PC-9 (cell line): ENCODE results near the gene SPATS2. TPM values are rescaled to one million over a fixed set of nuclear protein-coding genes. Genes with fewer than 3 reads are reported as not detected.

ENCODE experiments used
- BruUV-seq: library from RNA; stranded (reverse); fragments of 400-500 nt; replicated peaks from 2 replicates; lab custom pipeline; 2021; lab: Mats Ljungman, UMichigan
- CTCF ChIA-PET: fragments of 300-600 bp; sonication (Branson Sonifier 250); formaldehyde crosslinking; loops from one replicate; lab custom pipeline; 2022; ENCODE audit warnings: antibody characterized with exemption; lab: Charles Lee
- POLR2A ChIA-PET: fragments of 300-600 bp; sonication (Branson Sonifier 250); formaldehyde crosslinking; loops from one replicate; lab custom pipeline; 2022; ENCODE audit warnings: antibody characterized with exemption; ENCODE audit not compliant: unreplicated experiment; lab: Charles Lee
- DNase-seq, 2 experiments: peaks; one replicate each; pipeline versions ENCODE4 v3.0.0 to v3.0.0-alpha.2; 2015 to 2022; ENCODE audit warnings: mixed read lengths in 1 of 2
- H2AFZ ChIP-seq: fragments of 200-600 bp; sonication (generic); 2 replicates; pipeline ENCODE4 v1.8.1; 2017; ENCODE audit warnings: antibody characterized with exemption
- H3F3A ChIP-seq: fragments of 200-600 bp; sonication (generic); 2 replicates; pipeline ENCODE4 v1.8.1; 2017; ENCODE audit warnings: antibody characterized with exemption, mild to moderate bottlenecking, low read depth; ENCODE audit not compliant: insufficient read depth
- H3K27ac ChIP-seq: fragments of 200-600 bp; sonication (generic); 2 replicates; pipeline ENCODE4 v1.6.1; 2016; ENCODE audit warnings: mixed run types
- H3K27me3 ChIP-seq: fragments of 200-600 bp; sonication (generic); 2 replicates; pipeline ENCODE4 v1.6.1; 2016; ENCODE audit warnings: low read depth, mixed run types; ENCODE audit not compliant: insufficient read depth
- H3K36me3 ChIP-seq: fragments of 200-600 bp; sonication (generic); 2 replicates; pipeline ENCODE4 v1.6.1; 2016; ENCODE audit warnings: low read depth, mixed run types
- H3K4me1 ChIP-seq: fragments of 200-600 bp; sonication (generic); replicated peaks from 2 replicates; pipeline ENCODE4 v1.6.1; 2016; ENCODE audit warnings: mixed run types; ENCODE audit not compliant: insufficient read depth
- H3K4me2 ChIP-seq: fragments of 200-600 bp; sonication (generic); 2 replicates; pipeline ENCODE4 v1.6.1; 2017; ENCODE audit warnings: mixed run types
- H3K4me3 ChIP-seq: fragments of 200-600 bp; sonication (generic); 2 replicates; pipeline ENCODE4 v1.6.1; 2016; ENCODE audit warnings: mixed run types
- H3K79me2 ChIP-seq: fragments of 200-600 bp; sonication (generic); 2 replicates; pipeline ENCODE4 v1.6.1; 2017; ENCODE audit warnings: low read depth, mixed run types
- H3K9me2 ChIP-seq: fragments of 200-600 bp; sonication (generic); 2 replicates; pipeline ENCODE4 v1.8.1; 2017; ENCODE audit warnings: mild to moderate bottlenecking; ENCODE audit not compliant: insufficient read depth
- H3K9me3 ChIP-seq: fragments of 200-600 bp; sonication (generic); 2 replicates; pipeline ENCODE4 v1.8.1; 2016; ENCODE audit warnings: low read depth; ENCODE audit not compliant: insufficient read depth
- H4K20me1 ChIP-seq: fragments of 200-600 bp; sonication (generic); 2 replicates; pipeline ENCODE4 v1.8.1; 2017; ENCODE audit not compliant: insufficient read depth
- CTCF ChIP-seq: fragments of 200-600 bp; sonication (generic); conservative IDR thresholded peaks from 2 replicates; pipeline ENCODE4 v1.6.1; 2017; ENCODE audit warnings: mixed run types, antibody characterized with exemption, mild to moderate bottlenecking, moderate library complexity
- EZH2 ChIP-seq: fragments of 200-600 bp; sonication (generic); IDR thresholded peaks from 2 replicates; pipeline ENCODE4 v1.8.0; 2017; ENCODE audit warnings: antibody characterized with exemption, low read depth
- intact Hi-C: fragments of 100-400 bp; cut with micrococcal nuclease; formaldehyde crosslinking; loops from one replicate; pipeline ENCODE4 v1.10.0; 2022; ENCODE audit not compliant: unreplicated experiment
- total RNA-seq: library from RNA; stranded (reverse); gene quantifications from 2 replicates; pipeline ENCODE4 v1.2.3, GENCODE V29; 2021

Gene SPATS2
- total RNA-seq, 1 experiment from 2014 or later, result 65.1 TPM

GRCh38 chr12:49456131-49456679 is 88.9 kb downstream of the SPATS2 start:
- POLR2A ChIA-PET, result no interaction called here
- peaks cover 4% of the 10 kb centered on the region; the same call in 1 of the 2 replicates for H3K36me3 ChIP-seq

GRCh38 chr12:49458816-49459215 is 91.6 kb downstream of the SPATS2 start:
- Histone ChIP-seq H3K4me3 (no peak overlapping the region), H3K27me3 (no peaks in the 10 kb centered on the region), H3K36me3 (peaks cover 4% of the 10 kb centered on the region; the same call in 1 of the 2 replicates), H3K9me3 (no peaks in the 10 kb centered on the region), H4K20me1 (0 out of 2 replicates have a peak, but pooled peaks cover 12% of the 10 kb centered on the region), H3K27ac (no peak overlapping the region), H3K4me2 (no peak overlapping the region), H2AFZ (no peak overlapping the region), H3F3A (peaks cover 4% of the 10 kb centered on the region; the same call in 1 of the 2 replicates), H3K79me2 (peaks cover 6% of the 10 kb centered on the region; the same call in 1 of the 2 replicates), H3K9me2 (no peaks in the 10 kb centered on the region), H3K4me1 (no peaks in the 10 kb centered on the region)
- intact Hi-C loops, result no loop called here
- POLR2A ChIA-PET, result no interaction called here
- CTCF ChIA-PET, result interaction anchor here (0.7 kb wide), 1 partner anchor 92 kb away, joined by 4 read pairs; the partner anchor contains the start of gene SPATS2
- no peak for DNase-seq
- no TSS peak for BruUV-seq
- TF ChIP-seq CTCF, result no peak
- TF ChIP-seq EZH2, result no peak

More at GRCh38 chr12:49456131-49456679, 88.9 kb downstream of the SPATS2 start:
- no peaks in the 10 kb centered on the region for H3K9me2 ChIP-seq
- H3K27me3 ChIP-seq, result no peaks in the 10 kb centered on the region
- H3K4me3 ChIP-seq, result no peak overlapping the region
- H3F3A ChIP-seq, result peaks cover 5% of the 10 kb centered on the region; the same call in 1 of the 2 replicates
- BruUV-seq, result no TSS peak
- no peak overlapping the region for H2AFZ ChIP-seq
- H3K4me2 ChIP-seq, result no peak overlapping the region
- CTCF ChIA-PET, result no interaction called here
- H3K9me3 ChIP-seq, result no peaks in the 10 kb centered on the region
- DNase-seq, result no peak
- H3K4me1 ChIP-seq, result no peaks in the 10 kb centered on the region
- peaks cover 12% of the 10 kb centered on the region; the same call in 1 of the 2 replicates for H3K79me2 ChIP-seq
- peaks cover 12% of the 10 kb centered on the region; the same call in 1 of the 2 replicates for H4K20me1 ChIP-seq
- no peak overlapping the region for H3K27ac ChIP-seq
- intact Hi-C loops, result no loop called here
- TF ChIP-seq CTCF (no peak), EZH2 (no peak)

GRCh38 chr12:49461221-49461620 is 94.0 kb downstream of the SPATS2 start:
- no peak overlapping the region for H3K4me2 ChIP-seq
- no peaks in the 10 kb centered on the region for H3K9me2 ChIP-seq
- peaks cover 1% of the 10 kb centered on the region; the same call in 1 of the 2 replicates for H3K79me2 ChIP-seq
- H3K4me1 ChIP-seq, result no peaks in the 10 kb centered on the region
- TF ChIP-seq CTCF (no peak), EZH2 (no peak)
- ChIA-PET CTCF (no interaction called here), POLR2A (no interaction called here)
- BruUV-seq, result no TSS peak
- H2AFZ ChIP-seq, result no peak overlapping the region
- H3K4me3 ChIP-seq, result no peak overlapping the region
- no peaks in the 10 kb centered on the region for H3K36me3 ChIP-seq
- H3K9me3 ChIP-seq, result no peaks in the 10 kb centered on the region
- peaks cover 9% of the 10 kb centered on the region; the same call in 1 of the 2 replicates for H3F3A ChIP-seq
- 0 out of 2 replicates have a peak, but pooled peaks cover 6% of the 10 kb centered on the region for H4K20me1 ChIP-seq
- no peaks in the 10 kb centered on the region for H3K27me3 ChIP-seq
- H3K27ac ChIP-seq, result no peak overlapping the region
- intact Hi-C loops, result no loop called here
- no peak for DNase-seq
